Right atrium auricular region (tissue), 2 donors: Measurements from ENCODE around the gene EVC. TPM values are rescaled to one million over a fixed set of nuclear protein-coding genes. Genes with fewer than 3 reads are reported as not detected.

Experiments
- DNase-seq: peaks from one replicate; pipeline ENCODE4 v3.0.0-alpha.2; 2019; ENCODE audit warnings: low spot score
- H3K27ac ChIP-seq, 2 donors: fragments of 200-600 bp; sonication (generic); 1 replicate in 1 of 2; 2 replicates in 1 of 2; pipeline ENCODE4 v1.5.1; 2016 to 2019
- H3K27me3 ChIP-seq, 2 donors: fragments of 200-600 bp; sonication (generic); one replicate each; pipeline versions ENCODE4 v1.5.1 to v1.6.0; 2017 to 2019
- H3K36me3 ChIP-seq: fragments of 200-600 bp; sonication (generic); one replicate; pipeline ENCODE4 v1.5.1; 2016
- H3K4me1 ChIP-seq, 2 donors: fragments of 200-600 bp; sonication (generic); one replicate each; pipeline versions ENCODE4 v1.5.1 to v1.6.0; 2017 to 2019
- H3K4me3 ChIP-seq, 2 donors: fragments of 200-600 bp; sonication (generic); 1 replicate in 1 of 2; 2 replicates in 1 of 2; pipeline ENCODE4 v1.5.1; 2017 to 2019; ENCODE audit warnings: mild to moderate bottlenecking in 1 of 2, moderate library complexity in 1 of 2
- H3K9me3 ChIP-seq, 2 donors: fragments of 200-600 bp; sonication (generic); one replicate each; pipeline ENCODE4 v1.5.1; 2019
- total RNA-seq, 2 donors: library from RNA; depleted of rRNA; stranded (reverse); fragments of >200 nt; gene quantifications; one replicate each; pipeline ENCODE4 v1.1.0, GENCODE V29; 2016
- TF ChIP-seq, protein P1 (sequence below), 2 donors: fragments of 200-600 bp; sonication (generic); IDR thresholded peaks; one replicate each; pipeline ENCODE4 v1.5.1; 2019; ENCODE audit warnings: antibody characterized with exemption in 2 of 2

Gene EVC
- total RNA-seq, 2 donors from 2014 or later = 8.6 to 14.1 TPM

DNA sequence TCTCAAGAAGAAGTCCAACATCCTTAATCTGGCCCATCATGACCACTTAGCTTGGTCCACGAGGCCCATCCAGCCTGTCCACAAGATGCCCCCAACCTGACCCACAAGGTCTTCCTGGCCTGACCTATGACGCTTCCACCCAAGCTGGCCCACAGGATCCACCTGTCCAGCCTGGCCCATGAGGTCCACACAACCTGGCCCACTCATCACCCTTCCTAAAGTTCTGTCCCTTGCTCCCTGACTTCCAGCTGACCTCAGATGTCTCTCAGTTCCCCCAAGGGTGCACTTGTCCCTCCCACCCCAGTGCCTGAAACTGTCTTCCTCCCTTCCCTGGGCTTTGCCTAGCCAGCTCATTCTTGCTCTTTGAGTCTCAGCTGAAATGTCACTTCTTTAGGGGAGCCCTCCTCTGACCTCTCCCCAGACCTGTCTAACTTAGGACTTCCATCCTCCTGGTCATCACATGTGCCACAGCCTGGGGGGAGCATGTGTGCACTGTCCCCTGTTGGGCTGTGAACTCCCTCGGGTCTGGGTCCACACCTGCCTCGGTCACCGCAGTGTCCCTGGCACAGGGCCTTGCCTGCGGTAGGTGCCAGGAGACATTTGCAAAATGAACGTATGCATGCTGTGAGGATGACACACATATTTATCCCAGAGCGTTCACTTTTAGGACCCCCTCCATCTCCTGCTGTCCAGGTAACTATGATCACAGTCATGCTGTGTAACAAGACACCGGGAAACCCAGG, 61.7 kb downstream of the EVC start:
- no peak overlapping the region for H3K4me3 ChIP-seq
- no peaks in the 10 kb centered on the region for H3K4me1 ChIP-seq
- peaks cover 7% of the 10 kb centered on the region for H3K36me3 ChIP-seq
- H3K9me3 ChIP-seq = peaks cover 0 to 15% of the 10 kb centered on the region in 2 donors
- H3K27me3 ChIP-seq = no peaks in the 10 kb centered on the region
- H3K27ac ChIP-seq = no peak overlapping the region
- peak; percentile 38 for DNase-seq
- TF ChIP-seq, protein P1, sequence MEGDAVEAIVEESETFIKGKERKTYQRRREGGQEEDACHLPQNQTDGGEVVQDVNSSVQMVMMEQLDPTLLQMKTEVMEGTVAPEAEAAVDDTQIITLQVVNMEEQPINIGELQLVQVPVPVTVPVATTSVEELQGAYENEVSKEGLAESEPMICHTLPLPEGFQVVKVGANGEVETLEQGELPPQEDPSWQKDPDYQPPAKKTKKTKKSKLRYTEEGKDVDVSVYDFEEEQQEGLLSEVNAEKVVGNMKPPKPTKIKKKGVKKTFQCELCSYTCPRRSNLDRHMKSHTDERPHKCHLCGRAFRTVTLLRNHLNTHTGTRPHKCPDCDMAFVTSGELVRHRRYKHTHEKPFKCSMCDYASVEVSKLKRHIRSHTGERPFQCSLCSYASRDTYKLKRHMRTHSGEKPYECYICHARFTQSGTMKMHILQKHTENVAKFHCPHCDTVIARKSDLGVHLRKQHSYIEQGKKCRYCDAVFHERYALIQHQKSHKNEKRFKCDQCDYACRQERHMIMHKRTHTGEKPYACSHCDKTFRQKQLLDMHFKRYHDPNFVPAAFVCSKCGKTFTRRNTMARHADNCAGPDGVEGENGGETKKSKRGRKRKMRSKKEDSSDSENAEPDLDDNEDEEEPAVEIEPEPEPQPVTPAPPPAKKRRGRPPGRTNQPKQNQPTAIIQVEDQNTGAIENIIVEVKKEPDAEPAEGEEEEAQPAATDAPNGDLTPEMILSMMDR (IDR thresholded peaks at IDR 0.05) = no peak

DNA sequence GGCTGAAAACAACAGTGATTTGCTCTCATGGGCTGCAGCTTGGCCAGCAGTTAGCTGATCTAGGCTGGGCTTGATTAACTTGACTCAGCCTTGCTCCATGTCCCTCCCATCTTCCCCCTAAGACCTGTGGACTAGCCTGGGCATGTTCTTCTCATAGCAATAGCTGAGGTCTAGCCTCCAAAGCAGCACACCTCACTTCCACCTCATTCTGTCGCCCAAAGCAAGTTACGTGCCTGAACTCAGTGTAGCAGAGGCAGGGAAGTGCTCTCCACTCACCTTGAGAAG, 62.2 kb downstream of the EVC start:
- peaks cover 7% of the 10 kb centered on the region for H3K36me3 ChIP-seq

DNA sequence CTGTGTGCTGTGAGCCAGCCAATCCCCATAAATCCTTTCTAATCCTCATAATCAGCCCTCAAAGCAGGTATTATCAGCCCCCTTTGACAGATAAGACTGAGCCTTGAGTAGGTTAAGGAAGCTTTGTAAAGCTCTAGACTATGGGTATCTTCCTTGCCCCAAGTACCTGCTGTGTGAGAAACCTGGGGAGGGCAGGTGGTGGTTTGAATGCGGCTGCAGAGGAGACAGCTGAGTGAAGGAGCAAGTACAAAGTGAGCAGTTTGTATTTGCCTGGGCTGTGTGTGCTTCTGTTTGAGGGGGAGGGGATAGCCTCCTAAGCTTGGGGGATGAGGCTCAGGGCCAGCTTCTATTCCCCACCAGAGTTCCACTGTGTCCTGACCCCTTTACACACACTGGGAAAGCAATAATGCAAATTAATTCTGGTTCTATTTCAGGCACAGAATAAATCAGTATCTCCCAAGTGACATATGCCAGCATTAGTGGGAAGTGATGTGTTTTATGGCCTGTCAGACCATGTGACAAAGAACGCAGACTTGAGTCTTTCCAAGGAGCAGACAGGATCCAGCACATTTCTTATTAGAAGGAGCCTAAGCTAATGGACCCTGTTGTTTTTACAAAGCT, 63.5 kb downstream of the EVC start:
- H3K27me3 ChIP-seq = no peaks in the 10 kb centered on the region
- TF ChIP-seq, protein P1 (IDR thresholded peaks at IDR 0.05) = no peak
- H3K4me1 ChIP-seq = no peaks in the 10 kb centered on the region
- H3K36me3 ChIP-seq = peaks cover 3% of the 10 kb centered on the region
- peaks cover 0 to 15% of the 10 kb centered on the region in 2 donors for H3K9me3 ChIP-seq
- no peak overlapping the region for H3K4me3 ChIP-seq
- no peak overlapping the region for H3K27ac ChIP-seq
- peak; percentile 23 for DNase-seq

More for the DNA sequence above, 62.2 kb downstream of the EVC start:
- Histone ChIP-seq H3K27me3 (no peaks in the 10 kb centered on the region), H3K27ac (no peak overlapping the region), H3K9me3 (peaks cover 0 to 15% of the 10 kb centered on the region in 2 donors), H3K4me3 (no peak overlapping the region), H3K4me1 (no peaks in the 10 kb centered on the region)
- TF ChIP-seq, protein P1 (IDR thresholded peaks at IDR 0.05) = no peak
- DNase-seq = no peak

DNA sequence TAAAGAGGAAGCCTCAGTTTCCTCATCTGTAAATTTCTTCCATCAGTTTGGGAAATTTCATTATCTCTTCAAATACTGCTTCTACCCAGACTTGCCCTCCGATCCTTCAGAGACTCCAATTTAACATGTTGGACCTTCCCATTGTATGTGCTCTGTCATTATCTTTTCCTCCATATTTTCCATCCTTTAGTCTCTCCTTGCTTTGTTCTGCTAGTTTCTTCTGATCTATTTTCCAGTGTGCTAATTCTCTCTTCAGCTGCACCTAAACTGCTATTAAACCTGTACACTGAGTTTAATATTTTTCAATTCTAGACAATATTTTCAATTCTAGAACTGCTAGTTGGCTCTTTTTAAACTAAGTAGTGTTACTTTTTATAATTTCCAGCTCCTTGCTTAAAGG, 65.5 kb downstream of the EVC start:
- no peak overlapping the region for H3K27ac ChIP-seq
- no peaks in the 10 kb centered on the region for H3K36me3 ChIP-seq
- TF ChIP-seq, protein P1 (IDR thresholded peaks at IDR 0.05) = no peak
- peaks cover 0 to 15% of the 10 kb centered on the region in 2 donors for H3K9me3 ChIP-seq
- no peaks in the 10 kb centered on the region for H3K27me3 ChIP-seq
- DNase-seq = no peak
- no peak overlapping the region for H3K4me3 ChIP-seq
- H3K4me1 ChIP-seq = no peaks in the 10 kb centered on the region

DNA sequence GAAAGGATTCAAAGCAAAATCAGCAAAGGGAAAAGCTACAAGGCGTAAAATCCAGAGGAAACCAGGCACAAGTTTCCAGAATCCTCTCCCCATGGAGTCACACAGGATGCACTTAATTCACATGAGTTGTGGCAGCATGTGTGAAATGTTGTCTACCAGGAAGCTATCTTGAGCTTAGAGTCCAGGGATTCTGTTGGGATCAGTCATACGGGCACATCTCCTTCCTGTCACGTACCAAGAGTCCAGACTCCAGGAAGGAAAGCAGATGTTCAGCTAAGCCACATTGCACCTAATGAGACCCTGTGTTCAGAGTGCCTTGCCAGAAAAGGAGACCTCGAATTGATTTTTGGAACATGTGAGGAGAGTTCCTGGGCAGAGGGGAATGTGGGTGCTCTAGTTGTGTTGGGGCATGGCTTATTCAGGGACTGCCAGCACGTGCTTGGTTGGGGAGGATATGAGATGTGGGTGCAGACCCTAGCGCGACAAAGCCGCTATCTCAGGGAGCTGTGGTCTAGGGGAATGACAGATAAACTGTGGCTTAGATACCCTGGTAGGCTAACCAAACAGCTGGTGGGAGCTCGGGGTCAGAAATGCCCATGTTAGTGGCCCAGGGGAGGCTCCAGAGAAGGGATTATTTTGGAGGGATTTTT, 70.0 kb downstream of the EVC start:
- DNase-seq = no peak
- peaks cover 10% of the 10 kb centered on the region for H3K36me3 ChIP-seq
- TF ChIP-seq, protein P1 (IDR thresholded peaks at IDR 0.05) = no peak

More for the DNA sequence above, 70.0 kb downstream of the EVC start:
- no peaks in the 10 kb centered on the region for H3K4me1 ChIP-seq
- no peaks in the 10 kb centered on the region for H3K27me3 ChIP-seq
- H3K27ac ChIP-seq = no peak overlapping the region
- H3K4me3 ChIP-seq = no peak overlapping the region
- H3K9me3 ChIP-seq = peaks cover 0 to 14% of the 10 kb centered on the region in 2 donors
